GM19372 (cell line): ENCODE measurements around the gene ADAMTSL1.

Experiments
- ATAC-seq: cut with Tn5 transposase; IDR thresholded peaks from one replicate; pipeline ENCODE4 v1.9.1; 2021; ENCODE audit warnings: mild to moderate bottlenecking, low read depth, moderate library complexity; ENCODE audit not compliant: unreplicated experiment

ADAMTSL1 gene

DNA sequence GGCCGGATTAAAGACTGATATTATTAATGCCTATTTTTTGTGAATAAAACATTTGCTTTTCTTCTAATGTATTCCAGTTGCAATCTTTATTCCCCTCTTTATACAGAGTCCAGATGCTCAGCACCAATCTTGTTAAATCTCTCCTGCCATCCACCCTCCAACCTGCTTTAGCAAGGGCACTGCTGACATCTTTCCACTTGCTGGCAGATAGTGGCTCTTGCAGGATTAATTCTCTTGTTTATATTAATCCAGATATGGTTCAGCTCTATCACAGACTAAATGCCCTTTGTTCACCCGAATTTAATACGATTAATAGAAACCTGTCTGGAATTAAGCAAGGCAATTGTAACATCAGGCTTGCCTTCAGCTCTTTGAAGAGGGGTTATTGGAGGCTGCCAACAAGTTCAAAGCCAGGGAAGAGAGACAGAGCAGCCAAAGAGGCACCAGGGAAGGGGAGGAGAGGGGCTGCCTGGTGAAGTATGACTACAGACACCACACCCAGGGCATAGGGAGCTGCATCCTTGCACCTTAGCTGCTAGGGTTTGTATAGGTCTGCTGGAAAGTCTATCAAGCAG, 322.8 kb downstream of the ADAMTSL1 start:
- no peak for ATAC-seq

DNA sequence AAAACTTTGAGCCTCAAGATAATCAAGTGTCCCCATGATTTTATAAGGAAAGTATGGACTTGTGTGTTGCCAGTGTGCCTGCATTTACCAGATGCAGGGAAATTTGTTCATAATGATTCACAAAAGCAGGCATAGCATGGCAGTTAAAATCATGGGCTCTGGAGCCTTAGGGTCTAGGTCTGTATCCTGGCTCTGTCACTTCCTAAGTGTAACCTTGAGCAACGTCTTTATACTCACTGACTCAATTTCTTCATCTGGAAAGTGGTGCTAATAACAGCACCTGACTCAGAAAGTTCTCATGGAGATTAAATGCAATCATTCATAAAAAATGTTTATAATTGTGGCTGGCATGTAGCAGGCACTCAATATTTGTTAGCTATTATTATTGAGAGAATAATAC, 324.2 kb downstream of the ADAMTSL1 start:
- ATAC-seq: no peak

DNA sequence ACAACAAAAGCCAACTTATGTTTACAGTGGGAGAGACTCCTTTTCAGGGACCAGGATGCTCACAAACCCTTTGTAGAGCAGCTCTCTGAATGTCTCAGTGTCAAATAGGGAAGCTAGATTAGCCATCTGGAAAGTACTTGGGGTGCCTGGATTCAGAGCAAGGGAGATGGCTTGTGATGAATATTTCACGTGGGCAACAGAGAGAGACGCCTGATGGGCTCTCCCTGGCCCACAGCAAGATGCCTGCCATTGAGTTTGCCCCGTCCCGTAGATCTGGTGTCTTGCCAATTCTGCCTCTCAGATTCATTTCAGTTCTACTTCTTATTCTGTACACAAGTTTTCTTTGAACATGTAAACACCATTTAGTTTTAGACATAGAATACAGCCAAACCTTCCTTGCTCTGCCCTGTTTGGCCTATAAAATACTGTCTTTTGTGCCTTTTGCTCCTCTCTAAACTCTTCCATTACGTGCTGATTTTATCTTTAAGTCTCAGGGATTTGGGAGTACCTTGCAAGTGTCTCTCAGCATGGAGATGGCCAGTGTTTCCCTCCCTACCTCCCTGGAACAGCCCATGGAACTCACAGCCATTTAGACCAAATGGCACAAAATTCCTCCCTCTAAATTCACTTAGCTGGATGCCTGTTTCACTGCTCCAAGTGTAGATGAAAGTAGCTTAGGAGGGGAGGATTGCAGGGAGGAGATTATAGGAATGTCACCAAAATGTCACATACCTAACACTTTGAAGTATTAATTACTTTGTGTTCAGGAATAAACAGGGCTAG, 324.7 kb downstream of the ADAMTSL1 start:
- ATAC-seq: no peak

DNA sequence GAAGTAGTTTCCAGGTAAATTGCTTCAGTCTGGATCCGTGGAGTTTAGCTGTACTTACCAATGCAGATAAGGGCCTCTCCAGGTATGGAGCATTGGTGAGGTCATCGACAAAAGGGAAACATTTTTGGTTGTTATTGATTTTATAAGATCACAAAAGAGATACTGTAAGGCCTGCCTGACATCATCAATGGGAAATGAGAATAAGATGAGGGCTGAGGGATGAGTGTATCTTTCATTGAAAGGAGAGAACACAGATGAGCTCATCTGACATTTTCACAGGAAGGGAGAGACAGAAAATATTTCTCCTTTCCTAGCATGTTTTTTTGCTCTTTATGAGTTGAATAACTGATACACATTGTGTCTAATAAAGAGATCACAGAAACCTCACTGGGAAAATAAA, 325.5 kb downstream of the ADAMTSL1 start:
- ATAC-seq: no peak

DNA sequence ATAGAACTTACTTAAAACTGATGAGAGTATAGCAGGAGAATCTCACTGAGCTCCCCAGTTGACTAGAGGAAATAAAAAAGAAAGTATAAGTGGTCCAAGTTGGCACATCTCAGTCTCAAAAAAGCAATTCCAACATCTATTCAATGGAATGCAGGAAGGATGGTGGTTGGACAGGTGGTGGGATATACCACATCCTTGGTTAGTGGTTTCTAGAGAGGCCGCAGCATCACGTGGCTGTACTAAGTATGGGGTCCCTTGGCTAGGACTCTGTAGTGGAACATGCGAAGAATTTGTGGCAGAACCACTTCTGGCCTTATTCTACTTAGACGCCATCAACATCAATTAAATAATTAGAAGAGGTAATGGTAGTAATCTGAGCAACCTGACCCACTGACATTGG, 326.6 kb downstream of the ADAMTSL1 start:
- no peak for ATAC-seq

DNA sequence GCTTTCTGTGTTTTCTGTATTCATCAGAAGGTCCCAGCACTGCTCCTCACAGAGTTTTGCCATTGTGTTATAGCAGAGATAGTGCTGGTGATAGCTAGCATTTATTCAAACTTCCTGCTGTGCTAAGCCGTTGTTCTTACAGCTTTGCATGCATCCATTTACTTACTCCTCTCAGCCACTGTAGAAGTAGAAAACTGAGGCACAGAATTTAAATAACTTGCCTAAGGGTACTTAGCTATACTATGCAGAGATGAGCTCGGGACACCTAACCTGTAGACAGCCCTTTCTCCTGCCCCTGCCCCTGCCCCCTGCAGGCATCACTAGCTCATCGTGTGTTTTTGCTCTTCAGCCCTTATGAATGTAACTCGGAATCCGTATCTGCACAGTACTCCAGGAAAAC, 331.4 kb downstream of the ADAMTSL1 start:
- no peak for ATAC-seq

DNA sequence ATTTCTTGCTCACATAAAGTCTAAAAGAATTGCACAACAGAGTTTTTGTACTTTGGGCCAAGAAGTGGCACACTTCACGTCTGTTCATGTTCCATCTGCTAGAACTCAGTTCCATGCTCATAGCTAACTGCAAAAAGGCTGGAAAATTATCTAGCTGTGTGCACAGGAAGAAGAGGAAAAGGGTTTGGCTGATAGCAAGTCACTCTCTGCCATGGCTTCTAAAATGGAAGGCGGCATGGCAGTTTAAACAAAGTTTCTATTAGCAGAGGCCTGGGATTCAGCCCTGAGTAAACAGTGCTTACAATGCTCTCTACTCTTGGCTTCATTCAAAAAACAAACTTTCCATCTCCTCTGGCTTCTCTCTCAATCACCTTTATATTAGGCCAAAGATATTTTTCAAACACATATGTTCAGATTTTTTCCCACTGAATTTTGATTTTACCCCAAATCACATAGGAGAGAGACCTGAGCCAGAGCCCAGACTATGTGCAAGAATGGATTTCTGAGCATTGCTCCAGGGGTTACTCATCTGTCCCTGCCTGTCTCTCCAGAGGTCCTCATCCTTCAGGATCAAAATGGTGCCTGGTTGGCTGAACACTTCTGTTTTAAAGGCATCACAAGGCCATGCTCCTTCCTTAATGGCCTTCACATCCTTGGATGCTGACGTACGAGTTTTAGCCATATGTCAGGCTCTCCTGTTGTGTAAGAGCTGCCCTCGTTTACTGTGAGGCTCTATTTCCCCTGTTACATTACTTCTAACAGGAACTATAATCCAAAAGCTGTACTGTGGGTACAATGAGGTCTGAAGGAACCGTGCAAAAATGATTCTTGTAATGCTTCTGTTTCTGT, 332.5 kb downstream of the ADAMTSL1 start:
- no peak for ATAC-seq

DNA sequence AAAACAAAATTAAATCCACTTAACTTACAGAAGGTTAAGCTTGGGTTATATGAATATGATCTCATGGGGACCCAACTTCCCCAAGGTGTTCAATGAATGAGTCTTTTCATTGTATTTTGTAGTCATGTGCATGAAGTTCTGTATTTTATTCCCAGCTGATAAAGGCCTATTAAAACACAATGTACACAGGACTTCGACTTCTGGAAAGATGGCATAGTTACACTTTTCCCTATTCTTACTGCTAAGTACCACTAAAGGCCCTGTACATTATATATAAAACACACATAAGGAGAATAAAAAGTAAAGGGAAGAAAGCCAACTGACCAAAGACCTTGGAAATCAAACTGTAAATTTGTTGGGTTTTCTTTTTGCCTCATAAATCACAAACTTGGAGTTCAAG, 336.6 kb downstream of the ADAMTSL1 start:
- ATAC-seq: no peak

DNA sequence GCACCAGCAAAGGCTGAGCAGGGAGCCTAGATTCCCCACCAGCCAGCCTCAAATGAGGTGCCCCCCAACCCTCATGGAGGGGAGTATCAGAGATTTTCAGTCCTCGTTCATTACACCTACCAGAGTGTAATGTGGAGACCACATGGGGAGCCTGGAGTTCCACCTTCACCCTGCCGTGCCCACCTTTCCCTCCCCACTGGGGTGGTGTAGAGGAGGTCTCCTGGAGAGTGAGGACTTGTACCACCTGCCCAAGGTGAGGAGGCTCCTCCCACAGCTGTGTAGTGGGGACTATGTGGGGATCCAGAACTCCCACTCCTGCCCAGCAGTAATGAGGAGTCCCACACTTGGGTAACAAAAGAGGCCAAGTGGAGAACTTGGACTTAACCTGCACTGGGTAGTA, 337.2 kb downstream of the ADAMTSL1 start:
- ATAC-seq: no peak

DNA sequence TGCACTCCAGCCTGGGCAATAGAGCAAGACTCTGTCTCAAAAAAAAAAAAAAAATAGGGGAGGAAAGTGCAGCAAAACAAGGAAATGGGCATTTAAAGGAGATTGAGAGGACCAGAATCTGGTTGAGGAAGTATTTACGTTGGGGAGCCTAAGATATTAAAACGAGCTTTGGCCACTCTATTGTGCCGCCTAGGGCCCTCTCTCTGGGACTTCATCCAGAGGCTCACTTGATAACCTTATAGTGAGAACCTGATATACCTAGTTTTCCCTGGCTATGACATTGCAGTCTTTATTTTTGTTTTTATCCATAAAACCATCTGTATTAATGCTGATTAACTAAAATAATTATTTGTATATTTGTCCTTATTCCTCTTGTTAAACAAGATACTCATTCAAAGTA, 345.5 kb downstream of the ADAMTSL1 start:
- no peak for ATAC-seq

DNA sequence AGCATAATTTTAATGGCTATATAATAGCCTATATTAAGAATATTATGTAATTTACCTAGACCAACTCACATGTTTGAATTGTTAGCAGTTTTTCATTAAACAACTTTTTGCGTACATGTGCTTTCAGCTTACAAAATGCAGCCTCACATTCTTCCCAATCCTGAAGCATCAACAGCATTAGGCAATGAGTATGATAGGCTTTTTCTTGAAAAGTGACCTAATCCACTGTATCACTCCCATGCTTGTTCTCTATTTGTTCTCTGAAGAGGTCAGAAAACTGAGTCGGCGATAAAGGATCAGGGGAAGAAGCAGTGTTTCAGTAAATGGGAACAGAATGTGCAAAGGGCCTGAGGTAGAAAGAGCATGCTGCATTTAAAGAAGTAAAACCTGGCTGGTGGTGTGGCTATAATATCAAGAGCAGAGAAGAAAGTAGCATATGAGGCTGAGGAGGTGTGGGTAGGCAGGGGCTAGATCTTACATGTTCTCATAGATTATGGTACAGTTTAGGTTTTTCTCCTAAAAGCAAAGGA, 346.7 kb downstream of the ADAMTSL1 start:
- no peak for ATAC-seq

DNA sequence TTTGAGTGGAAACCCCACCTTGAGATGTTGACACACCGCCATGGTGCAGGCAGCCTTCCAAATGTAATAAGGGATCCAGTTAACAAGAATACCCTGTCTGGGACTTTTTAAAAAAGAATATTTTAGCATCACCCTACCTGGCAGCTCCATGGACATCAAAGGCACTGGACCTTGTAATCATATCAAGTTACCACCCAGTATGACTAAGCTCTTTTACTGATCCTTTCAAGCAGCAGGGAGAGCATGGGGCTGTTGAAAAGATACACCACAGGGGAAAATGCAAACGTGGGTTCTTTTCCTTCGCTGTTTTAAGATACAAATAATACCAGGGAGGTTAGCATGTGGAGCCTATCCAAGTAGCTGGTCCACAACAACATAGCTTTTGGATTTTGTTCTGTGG, 347.8 kb downstream of the ADAMTSL1 start:
- ATAC-seq: no peak

DNA sequence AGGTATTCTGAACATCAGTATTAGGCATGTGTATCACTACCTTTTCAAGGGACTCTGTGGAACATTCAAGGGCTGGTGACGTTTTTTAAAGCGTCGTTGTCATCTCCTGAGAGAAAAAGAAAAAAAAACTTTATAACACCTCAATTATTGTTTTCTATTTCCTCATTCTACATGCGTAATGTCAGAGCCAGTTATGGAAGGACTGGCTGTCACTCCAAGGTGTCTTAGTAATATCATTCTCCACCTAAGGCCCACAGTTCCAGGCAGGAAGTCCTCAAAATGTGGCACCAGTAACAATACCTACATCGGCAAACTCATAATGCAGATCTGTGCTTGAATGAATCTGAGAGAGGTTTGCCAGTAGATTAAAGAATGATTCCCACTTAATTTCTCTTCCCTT, 348.9 kb downstream of the ADAMTSL1 start:
- no peak for ATAC-seq

DNA sequence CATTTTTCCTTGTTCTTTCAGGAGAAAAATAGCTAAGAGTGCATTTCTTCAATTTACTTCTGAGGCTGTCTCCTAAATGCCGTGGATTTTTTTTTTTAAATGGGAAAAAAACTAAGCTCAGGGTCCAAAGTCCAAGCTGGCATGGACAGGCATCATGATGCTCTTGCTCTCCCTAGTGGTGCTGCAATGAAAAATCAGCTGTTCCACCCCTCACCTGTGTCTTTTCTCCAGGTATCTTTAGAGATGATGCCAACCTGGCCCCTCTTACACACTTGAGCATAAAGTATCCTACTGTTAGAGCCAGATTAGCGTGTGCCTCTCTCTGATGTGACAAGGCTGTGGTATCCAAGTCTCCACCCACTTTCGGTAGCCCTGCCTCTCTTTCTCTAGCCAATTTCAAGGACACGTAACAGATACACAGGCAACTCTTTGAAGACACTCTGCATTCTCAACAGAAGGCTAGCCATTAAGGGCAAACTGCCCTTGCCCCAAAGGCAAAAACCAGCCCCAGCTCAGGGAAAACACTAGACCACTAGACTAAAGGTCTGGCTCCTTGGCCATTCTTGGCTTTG, 350.2 kb downstream of the ADAMTSL1 start:
- no peak for ATAC-seq

DNA sequence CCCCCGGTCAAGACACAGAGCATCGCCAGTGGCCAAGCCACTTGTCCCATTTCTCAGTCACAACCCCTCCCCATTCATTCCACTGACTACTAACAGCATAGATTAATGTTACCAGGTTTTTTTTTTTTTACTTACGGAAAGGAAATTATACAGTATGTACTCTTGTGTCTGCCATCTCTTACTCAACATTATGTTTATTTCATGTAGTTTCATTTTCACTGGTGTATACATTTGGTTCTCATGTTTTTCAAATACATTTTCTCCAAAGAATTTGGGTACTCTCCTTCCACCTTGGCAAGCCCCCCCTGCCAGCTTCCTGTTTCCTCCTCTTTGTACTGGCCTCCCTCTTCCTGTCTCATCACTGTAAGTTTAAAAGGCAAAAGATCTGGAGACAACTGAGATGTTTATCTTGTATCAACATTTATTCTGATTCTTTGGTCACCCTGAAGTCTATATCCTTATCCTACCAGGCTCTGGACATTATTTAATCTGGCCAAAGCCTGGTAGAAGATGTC, 351.8 kb downstream of the ADAMTSL1 start:
- ATAC-seq: no peak

DNA sequence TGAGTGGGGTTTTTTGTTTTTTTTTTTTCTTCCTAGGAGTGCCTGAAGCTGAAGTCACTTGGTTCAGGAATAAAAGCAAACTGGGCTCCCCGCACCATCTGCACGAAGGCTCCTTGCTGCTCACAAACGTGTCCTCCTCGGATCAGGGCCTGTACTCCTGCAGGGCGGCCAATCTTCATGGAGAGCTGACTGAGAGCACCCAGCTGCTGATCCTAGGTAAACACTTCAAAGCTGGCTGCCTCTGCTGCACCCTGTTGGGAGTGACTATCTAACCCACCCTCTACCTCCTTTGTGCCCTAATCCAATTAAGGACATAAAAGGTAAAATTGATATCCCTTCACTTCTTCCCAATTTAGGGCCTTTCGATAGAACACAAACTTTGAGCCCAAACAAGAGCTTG, 352.3 kb downstream of the ADAMTSL1 start:
- ATAC-seq: no peak

DNA sequence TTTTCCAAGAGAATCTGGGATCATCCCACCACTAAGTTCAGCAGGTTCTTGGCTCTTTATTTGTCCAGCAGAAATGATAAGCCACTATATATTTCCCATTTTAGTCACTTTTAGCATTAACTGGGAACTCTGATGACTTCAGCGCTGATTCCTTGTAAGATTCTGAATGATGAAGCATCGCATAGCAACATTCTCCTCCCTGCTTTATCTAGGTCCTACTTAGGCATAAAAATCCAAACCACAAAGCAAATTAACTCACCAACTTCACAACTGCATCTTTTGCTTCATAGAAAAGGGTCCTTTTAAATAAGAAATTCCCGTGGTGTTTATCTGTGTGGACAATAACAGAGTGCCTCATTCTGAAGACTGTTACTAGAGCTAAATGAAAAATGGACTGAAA, 355.1 kb downstream of the ADAMTSL1 start:
- ATAC-seq: no peak

DNA sequence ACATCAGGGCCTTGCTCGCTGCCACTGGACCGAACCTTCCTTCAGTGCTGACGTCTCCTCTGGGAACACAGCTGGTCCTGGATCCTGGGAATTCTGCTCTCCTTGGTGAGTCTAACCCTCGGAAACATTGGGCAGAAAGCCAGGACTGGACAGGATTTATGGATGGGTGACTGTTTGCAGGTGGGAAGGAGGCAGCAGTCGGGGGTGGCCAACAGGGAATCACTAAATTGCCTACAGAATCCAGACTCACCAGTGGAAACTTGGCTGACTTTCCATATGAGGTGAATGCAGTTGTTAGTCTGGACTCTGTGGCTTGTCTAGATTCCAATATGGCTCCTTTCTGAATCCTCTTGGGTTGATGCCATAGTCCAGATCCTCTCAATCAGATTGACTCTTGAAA, 355.9 kb downstream of the ADAMTSL1 start:
- no peak for ATAC-seq

DNA sequence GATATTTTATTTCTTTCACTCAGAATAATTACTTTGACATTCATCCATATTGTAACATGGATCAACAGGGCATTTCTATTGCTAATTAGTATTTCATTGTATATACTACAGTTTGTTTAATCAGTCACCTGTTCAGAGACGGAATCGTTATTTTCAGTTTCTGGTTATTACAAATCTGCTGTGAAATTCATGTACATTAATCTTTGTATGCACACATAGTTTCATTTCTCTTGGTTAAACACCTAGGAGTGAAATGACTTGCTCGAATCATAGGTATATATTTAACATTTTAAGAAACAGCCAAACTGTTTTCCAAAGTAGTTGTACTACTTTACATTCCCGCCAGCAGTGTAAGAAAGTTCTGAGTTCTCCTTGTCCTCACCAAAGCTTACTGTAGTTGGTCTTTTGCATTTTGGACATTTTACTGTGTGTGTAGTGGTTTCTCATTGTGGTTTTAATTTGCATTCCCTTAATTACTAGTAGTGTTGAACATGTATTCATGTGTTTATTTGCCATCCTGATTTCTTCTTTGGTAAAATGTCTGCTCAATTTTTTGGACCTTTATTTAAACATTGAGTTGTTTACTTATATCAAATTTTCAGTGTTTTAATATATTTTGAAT, 360.9 kb downstream of the ADAMTSL1 start:
- peak; percentile 63 for ATAC-seq

DNA sequence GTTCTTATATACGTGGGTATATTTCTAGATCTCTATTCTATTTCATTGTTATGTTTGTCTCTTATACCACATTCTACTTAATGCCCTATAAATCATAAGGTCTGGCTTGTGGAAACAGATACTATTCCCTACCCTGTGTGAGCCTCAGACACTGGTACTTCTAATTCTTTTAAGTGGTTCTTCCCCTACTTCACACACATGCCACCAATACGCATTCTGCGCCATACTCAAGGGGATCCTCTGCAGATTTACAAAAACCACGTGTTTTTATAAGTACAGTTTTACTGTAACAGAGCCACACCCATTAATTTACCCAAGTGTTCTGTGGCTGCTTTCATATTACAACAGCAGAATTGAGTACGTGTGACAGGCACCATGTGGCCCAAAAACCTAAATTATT, 363.4 kb downstream of the ADAMTSL1 start:
- no peak for ATAC-seq
